T1000 (cell line): ENCODE measurements around the gene CUX1.
"Not testable (repeated sequence)": the region's sequence is repeated elsewhere in the genome, so short reads cannot be mapped to it uniquely, and the experiment has no call there.

Source experiments
- DNase-seq: peaks from one replicate; lab custom pipeline; 2025; ENCODE audit warnings: mixed read lengths; lab: John Stamatoyannopoulos, UW

The CUX1 gene

GRCh38 chr7:102312317-102312716 lies 494.9 kb downstream of the CUX1 start:
- DNase-seq, result no peak

- no peak for DNase-seq
These were observed 496.8 kb downstream of the CUX1 start for GRCh38 chr7:102313997-102314780.

DNA sequence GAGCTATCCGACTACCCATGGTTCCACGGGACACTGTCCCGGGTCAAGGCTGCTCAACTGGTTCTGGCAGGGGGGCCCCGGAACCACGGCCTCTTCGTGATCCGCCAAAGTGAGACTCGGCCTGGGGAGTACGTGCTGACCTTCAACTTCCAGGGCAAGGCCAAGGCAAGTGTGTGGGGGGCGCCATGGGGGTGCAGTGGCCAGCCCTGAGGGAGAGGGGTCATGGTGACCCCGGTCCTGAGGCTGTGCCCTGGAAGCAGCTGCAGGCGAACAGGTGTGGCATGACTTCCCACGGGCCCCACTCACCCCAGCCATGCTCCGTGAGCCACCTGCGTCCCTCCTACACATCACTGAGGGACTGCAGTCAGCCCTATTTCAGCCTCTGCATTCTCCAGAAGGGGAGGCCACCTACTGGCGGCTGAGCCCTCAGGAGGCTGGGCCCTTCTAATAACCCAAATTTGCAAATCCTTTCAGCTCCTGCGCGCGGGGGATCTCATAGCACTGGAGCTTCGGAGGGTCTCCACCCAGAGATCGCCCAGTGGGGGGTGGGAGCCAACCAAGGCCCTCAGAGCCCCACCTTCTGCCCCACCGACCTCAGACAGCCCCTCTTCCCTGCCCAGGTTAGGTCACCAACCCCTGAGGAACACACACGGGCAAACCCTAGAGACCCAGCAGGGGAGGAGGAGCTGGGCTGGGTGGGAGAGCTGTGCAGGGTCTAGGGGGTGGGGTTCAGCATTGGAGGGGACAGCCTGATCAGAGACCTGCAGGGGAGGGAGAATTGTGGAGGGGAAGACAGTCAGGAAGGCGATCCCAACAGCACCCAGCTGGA lies 500.0 kb downstream of the CUX1 start:
- no peak for DNase-seq

GRCh38 chr7:102318482-102318971 lies 501.1 kb downstream of the CUX1 start:
- DNase-seq, result no peak

DNA sequence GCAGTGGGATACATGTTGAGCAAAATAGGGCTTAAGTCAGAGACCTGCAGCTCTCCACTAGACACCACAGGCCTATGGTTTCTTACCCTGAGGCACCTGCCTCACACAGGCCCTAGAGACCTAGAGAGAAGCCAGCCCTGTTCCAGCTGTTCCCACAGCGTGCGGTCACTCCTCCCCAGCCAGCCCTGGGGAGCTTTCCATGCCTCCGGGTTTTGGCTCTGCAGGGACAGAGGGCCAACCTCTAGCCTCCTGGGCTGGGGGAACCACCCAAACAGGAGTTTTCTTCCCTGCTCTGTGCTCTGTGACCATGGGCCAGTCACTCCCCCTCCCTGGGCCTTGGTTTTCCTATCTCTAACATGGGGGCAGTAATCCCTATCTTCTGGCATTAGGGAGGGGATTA lies 502.2 kb downstream of the CUX1 start:
- no peak for DNase-seq

GRCh38 chr7:102320181-102320580 lies 502.8 kb downstream of the CUX1 start:
- DNase-seq, result no peak

DNA sequence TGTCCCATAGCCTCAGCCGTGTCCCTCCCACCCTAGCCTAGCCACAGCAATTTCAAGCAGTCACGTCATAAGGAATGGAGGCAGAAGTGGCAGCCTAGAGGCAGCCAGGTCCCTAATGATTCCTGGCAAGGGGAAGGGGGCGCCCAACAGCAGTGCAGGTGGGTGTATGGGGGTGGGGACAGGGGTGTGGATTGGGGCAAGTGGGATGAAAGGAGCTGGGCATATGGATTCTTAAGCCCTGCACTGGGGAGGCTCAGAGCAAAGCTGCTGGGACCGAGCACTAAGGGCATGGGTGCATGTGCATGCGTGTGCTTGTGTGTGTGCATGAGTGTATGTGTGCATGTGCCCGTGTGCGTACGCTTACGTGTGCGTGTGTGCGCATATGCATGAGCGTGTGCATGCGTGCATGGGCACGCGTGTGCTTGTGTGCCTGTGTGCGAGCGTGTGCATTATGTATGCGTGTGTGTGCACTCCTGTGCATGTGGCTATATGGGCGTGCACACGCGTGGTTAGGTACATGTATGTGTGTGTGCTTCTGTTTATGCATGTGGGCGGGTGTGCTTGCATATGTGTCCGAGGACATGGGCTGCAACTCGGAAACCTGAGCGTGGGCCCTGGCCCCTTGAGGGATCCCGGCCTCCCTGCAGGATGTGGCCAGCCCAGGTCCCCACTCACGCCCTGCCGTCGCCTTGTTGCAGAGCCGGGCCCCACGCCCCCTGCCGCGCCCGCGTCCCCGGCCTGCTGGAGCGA lies 503.4 kb downstream of the CUX1 start:
- no peak for DNase-seq

- DNase-seq, result no peak
These were observed 504.1 kb downstream of the CUX1 start for GRCh38 chr7:102321351-102322201.

DNA sequence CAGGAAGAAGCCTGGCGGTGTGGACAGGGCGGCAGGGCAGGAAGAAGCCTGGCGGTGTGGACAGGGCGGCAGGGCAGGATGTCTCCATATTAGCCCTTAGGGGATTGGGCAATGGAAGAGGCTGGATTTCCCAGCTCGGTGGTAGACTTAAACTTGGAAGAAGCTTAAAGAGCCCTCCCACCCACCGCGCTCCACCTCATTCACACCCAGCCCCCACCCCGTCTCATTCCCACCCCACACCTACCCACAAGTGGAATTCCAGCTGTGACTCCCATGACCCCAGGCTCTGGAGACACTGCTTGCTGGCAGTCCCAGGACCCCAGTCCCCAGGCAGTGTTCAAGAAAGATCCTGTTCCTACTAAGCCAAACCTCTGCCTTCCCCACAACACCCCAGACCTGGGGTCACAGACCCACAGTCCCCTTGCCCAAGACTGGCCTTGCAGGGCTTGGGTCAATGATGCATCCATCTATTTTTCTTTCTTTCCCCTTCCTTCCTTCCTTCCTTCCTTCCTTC lies 504.8 kb downstream of the CUX1 start:
- no peak for DNase-seq

- DNase-seq, result no peak
These were observed 506.4 kb downstream of the CUX1 start for GRCh38 chr7:102323914-102324195.

DNA sequence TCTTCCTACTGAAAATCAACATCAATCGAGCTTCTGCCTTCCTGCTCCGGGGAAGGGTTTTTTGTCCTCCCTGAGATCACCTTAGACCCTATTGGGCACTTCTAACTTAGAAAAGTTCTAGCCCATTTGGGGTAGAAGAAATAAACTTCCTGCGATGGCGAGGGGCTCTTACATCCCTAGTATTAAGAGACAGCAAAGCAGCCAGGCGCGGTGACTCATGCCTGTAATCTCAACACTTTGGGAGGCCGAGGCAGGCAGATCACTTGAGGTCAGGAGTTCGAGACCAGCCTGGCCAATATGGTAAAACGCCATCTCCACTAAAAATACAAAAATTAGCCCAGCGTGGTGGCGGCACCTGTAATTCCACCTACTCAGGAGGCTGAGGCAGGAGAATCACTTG lies 507.7 kb downstream of the CUX1 start:
- not testable (repeated sequence) for DNase-seq

GRCh38 chr7:102326157-102326889 lies 508.9 kb downstream of the CUX1 start:
- no peak for DNase-seq

DNA sequence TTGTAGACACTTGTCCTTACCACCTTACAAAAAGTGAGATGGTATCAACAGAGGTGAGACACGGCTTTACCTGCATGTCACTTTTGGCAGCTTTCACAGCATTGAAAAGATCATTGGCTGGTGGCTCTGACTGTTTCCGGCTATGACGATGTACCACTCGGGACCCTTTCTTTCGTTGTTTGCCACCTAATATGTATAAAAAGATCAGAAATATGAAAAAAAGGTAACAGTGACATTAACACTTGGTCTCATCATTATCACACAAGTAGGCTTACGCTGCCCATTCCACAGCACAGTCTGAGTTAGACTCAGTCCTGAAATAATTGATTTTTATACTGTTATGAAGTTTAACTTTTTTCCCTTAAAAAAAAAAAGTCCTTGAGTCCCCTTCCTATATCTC lies 509.8 kb downstream of the CUX1 start:
- DNase-seq, result not testable (repeated sequence)

DNA sequence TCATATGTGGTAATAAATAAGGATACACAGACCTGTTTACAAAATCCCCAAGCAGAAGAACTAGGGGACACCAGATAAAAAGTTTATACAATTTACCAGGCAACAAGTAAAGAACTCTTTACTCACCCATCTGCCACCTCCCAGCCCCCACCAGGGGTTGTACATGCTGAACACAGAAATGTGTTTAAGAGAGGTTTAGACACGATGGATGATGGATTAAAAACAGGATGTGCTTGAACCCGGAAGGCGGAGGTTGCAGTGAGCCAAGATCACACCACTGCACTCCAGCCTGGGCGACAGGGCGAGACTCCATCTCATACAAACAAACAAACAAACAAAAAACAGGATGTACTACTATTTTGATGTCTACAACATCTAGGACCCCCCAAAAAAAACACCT lies 511.4 kb downstream of the CUX1 start:
- DNase-seq, result not testable (repeated sequence)

GRCh38 chr7:102329366-102329765 lies 511.9 kb downstream of the CUX1 start:
- DNase-seq, result not testable (repeated sequence)

GRCh38 chr7:102330666-102331460 lies 513.4 kb downstream of the CUX1 start:
- DNase-seq, result not testable (repeated sequence)
